ENCODE measurements around the gene LRPAP1. TPM values are rescaled to one million over a fixed set of nuclear protein-coding genes. Genes with fewer than 3 reads are reported as not detected.

The LRPAP1 gene
- total and polyA plus RNA-seq, 10 of the 15 experiments (the other 5 are each of a cell fraction or from before 2014, with no cell fraction given): 1.0 to 100 (median 51.1) TPM

DNA sequence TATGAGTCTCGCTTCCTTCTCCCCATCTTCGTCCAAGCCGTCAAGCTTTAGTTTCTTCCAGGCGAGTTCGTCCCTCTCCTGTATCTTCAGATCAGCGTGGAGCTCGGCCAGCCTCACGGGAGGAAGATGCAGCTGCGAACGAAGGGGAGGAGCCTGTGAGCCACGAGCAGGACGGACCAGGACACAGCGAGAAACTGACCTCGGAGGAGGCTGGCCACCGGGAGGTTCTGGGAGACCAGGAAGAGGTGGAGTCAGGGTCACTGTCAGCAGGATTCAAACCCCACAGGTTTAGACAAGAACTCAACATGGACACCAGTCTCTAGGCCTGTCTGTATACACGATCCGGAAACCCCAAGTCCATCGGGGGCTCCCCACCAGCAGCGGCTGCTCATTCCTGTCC, 7.3 kb downstream of the LRPAP1 start:
- Histone ChIP-seq H3K27me3 (replicated peaks in 1 of 2; ENCODE audit: control insufficient read depth in 2 of 2, insufficient read depth in 2 of 2, low read length in 1 of 2) (no peaks in the 10 kb centered on the region), H3K9me3 (replicated peaks; ENCODE audit: control insufficient read depth, insufficient read depth, low read length) (no peaks in the 10 kb centered on the region), H3K36me3 (ENCODE audit: control insufficient read depth in 2 of 2, insufficient read depth in 2 of 2, low read length in 1 of 2) (peaks cover 13 to 23% of the 10 kb centered on the region in 2 experiments), H4K20me1 (ENCODE audit: control insufficient read depth, insufficient read depth) (peaks cover 1% of the 10 kb centered on the region; the same call in 1 of the 2 replicates), H3K79me2 (ENCODE audit: control insufficient read depth, insufficient read depth, low read length) (peaks cover 4% of the 10 kb centered on the region), H3K4me1 (ENCODE audit: control insufficient read depth, insufficient read depth, low read length) (peaks cover 3% of the 10 kb centered on the region), H3K4me3 (no peak overlapping the region), H2AFZ (ENCODE audit: control insufficient read depth, low read depth, low read length) (no peak overlapping the region), H3K4me2 (ENCODE audit: control insufficient read depth, insufficient read depth) (no peak overlapping the region), H3K27ac (ENCODE audit: control insufficient read depth, insufficient read depth) (no peak overlapping the region), H3K9ac (ENCODE audit: control insufficient read depth, insufficient read depth, low read length) (no peak overlapping the region)
- FAIRE-seq (no peak), ATAC-seq (no peak), DNase-seq (ENCODE audit: low read depth, low spot score) (no peak)
- BruUV-seq (replicated peaks): no TSS peak
- TF ChIP-seq SMAD1 (IDR thresholded peaks at IDR 0.05; ENCODE audit: low read depth, partially characterized antibody): no peak
- TF ChIP-seq FOXK2 (IDR thresholded peaks at IDR 0.05): no peak
- TF ChIP-seq RAD21 (IDR thresholded peaks at IDR 0.05; ENCODE audit: insufficient read depth, low read depth, low read length): no peak
- TF ChIP-seq, protein P1, sequence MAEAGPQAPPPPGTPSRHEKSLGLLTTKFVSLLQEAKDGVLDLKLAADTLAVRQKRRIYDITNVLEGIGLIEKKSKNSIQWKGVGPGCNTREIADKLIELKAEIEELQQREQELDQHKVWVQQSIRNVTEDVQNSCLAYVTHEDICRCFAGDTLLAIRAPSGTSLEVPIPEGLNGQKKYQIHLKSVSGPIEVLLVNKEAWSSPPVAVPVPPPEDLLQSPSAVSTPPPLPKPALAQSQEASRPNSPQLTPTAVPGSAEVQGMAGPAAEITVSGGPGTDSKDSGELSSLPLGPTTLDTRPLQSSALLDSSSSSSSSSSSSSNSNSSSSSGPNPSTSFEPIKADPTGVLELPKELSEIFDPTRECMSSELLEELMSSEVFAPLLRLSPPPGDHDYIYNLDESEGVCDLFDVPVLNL (IDR thresholded peaks at IDR 0.05; ENCODE audit: low read depth, low read length): no peak
- WGBS (ENCODE audit: insufficient coverage, insufficient replicate concordance, low lambda C conversion rate, missing lambda C conversion rate): 83% methylated on average over 19 of the region's 19 CpGs
- POLR2A ChIA-PET: no interaction called here
- CTCF ChIA-PET: no interaction called here
- in situ Hi-C loops (cut with MboI): no loop called here
- intact Hi-C loops (cut with micrococcal nuclease; ENCODE audit: unreplicated experiment): no loop called here
- RAD21 ChIA-PET (ENCODE audit: unreplicated experiment): no interaction called here
- SMC1A ChIA-PET (ENCODE audit: uncharacterized antibody, unreplicated experiment): no interaction called here

DNA sequence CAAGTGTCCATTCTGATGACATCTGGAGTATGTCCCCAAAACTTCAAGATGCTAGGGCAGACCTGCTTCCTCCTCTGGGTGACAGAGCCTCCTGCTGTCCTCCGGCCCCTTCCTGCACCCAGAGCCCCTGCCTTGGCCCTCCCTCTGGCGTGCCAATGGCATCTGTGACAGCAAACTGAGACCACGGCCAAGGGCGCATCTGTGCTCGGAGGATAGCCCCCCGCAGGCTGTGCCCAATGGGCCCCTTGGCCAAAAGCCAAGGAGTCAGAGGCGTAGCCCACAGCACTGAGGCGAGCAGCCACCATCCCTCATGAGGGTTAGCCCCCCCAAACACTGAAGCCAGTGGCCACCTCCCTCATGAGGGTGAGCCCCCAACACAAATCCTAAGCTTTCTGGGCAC, 7.9 kb downstream of the LRPAP1 start:
- CTCF ChIA-PET: no interaction called here
- SMC1A ChIA-PET (ENCODE audit: uncharacterized antibody, unreplicated experiment): no interaction called here
- Histone ChIP-seq H3K4me2 (ENCODE audit: control insufficient read depth, insufficient read depth) (no peak overlapping the region), H3K36me3 (ENCODE audit: control insufficient read depth in 2 of 2, insufficient read depth in 2 of 2, low read length in 1 of 2) (peaks cover 16 to 28% of the 10 kb centered on the region in 2 experiments), H3K27me3 (replicated peaks in 1 of 2; ENCODE audit: control insufficient read depth in 2 of 2, insufficient read depth in 2 of 2, low read length in 1 of 2) (no peaks in the 10 kb centered on the region), H3K79me2 (ENCODE audit: control insufficient read depth, insufficient read depth, low read length) (peaks cover 4% of the 10 kb centered on the region), H3K27ac (ENCODE audit: control insufficient read depth, insufficient read depth) (no peak overlapping the region), H3K4me3 (no peak overlapping the region), H3K4me1 (ENCODE audit: control insufficient read depth, insufficient read depth, low read length) (no peaks in the 10 kb centered on the region; the same call in 1 of the 2 replicates), H3K9ac (ENCODE audit: control insufficient read depth, insufficient read depth, low read length) (no peak overlapping the region), H2AFZ (ENCODE audit: control insufficient read depth, low read depth, low read length) (no peak overlapping the region), H3K9me3 (replicated peaks; ENCODE audit: control insufficient read depth, insufficient read depth, low read length) (no peaks in the 10 kb centered on the region), H4K20me1 (ENCODE audit: control insufficient read depth, insufficient read depth) (no peaks in the 10 kb centered on the region; the same call in 1 of the 2 replicates)
- RAD21 ChIA-PET (ENCODE audit: unreplicated experiment): no interaction called here
- FAIRE-seq: no peak
- TF ChIP-seq, protein P2, sequence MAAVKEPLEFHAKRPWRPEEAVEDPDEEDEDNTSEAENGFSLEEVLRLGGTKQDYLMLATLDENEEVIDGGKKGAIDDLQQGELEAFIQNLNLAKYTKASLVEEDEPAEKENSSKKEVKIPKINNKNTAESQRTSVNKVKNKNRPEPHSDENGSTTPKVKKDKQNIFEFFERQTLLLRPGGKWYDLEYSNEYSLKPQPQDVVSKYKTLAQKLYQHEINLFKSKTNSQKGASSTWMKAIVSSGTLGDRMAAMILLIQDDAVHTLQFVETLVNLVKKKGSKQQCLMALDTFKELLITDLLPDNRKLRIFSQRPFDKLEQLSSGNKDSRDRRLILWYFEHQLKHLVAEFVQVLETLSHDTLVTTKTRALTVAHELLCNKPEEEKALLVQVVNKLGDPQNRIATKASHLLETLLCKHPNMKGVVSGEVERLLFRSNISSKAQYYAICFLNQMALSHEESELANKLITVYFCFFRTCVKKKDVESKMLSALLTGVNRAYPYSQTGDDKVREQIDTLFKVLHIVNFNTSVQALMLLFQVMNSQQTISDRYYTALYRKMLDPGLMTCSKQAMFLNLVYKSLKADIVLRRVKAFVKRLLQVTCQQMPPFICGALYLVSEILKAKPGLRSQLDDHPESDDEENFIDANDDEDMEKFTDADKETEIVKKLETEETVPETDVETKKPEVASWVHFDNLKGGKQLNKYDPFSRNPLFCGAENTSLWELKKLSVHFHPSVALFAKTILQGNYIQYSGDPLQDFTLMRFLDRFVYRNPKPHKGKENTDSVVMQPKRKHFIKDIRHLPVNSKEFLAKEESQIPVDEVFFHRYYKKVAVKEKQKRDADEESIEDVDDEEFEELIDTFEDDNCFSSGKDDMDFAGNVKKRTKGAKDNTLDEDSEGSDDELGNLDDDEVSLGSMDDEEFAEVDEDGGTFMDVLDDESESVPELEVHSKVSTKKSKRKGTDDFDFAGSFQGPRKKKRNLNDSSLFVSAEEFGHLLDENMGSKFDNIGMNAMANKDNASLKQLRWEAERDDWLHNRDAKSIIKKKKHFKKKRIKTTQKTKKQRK (IDR thresholded peaks at IDR 0.05; ENCODE audit: low read depth, low read length): no peak
- TF ChIP-seq IKZF2 (IDR thresholded peaks at IDR 0.05): no peak
- no peak for TF ChIP-seq RB1 (IDR thresholded peaks at IDR 0.05; ENCODE audit: borderline replicate concordance)
- TF ChIP-seq PAX8 (IDR thresholded peaks at IDR 0.05): no peak
- TF ChIP-seq EP300 (IDR thresholded peaks at IDR 0.05; ENCODE audit: borderline replicate concordance in 1 of 2, control insufficient read depth in 1 of 2, low read depth in 2 of 2, low read length in 2 of 2): no peak
- no peak for TF ChIP-seq MXI1 (IDR thresholded peaks at IDR 0.05; ENCODE audit: low read depth, low read length)
- DNase-seq (ENCODE audit: low read depth, low spot score): no peak
- 95% methylated on average over 8 of the region's 8 CpGs for WGBS (ENCODE audit: insufficient coverage, insufficient replicate concordance, low lambda C conversion rate, missing lambda C conversion rate)
- in situ Hi-C loops (cut with MboI) (no loop called here), intact Hi-C loops (cut with micrococcal nuclease; ENCODE audit: unreplicated experiment) (no loop called here)
- no TSS peak for BruUV-seq (replicated peaks)
- no peak for ATAC-seq
- POLR2A ChIA-PET: no interaction called here

All from GM12878 (cell line).